Karpas-422 (cell line): Measurements from ENCODE around the gene TLE4. TPM values are rescaled to one million over a fixed set of nuclear protein-coding genes. Genes with fewer than 3 reads are reported as not detected.

Experiments
- DNase-seq: peaks from one replicate; pipeline ENCODE4 v3.0.0-alpha.2; 2015
- H2AFZ ChIP-seq: fragments of 200-600 bp; sonication (generic); 2 replicates; pipeline ENCODE4 v1.6.1; 2014; ENCODE audit warnings: antibody characterized with exemption, low read length, mixed read lengths
- H3K27ac ChIP-seq: fragments of 200-600 bp; sonication (generic); 2 replicates; pipeline ENCODE4 v1.5.1; 2014; ENCODE audit warnings: mild to moderate bottlenecking, low read length, moderate library complexity
- H3K27me3 ChIP-seq: fragments of 200-600 bp; sonication (generic); 2 replicates; pipeline ENCODE4 v1.6.1; 2014; ENCODE audit warnings: low read length, mixed read lengths
- H3K36me3 ChIP-seq: fragments of 200-600 bp; sonication (generic); 2 replicates; pipeline ENCODE4 v1.6.1; 2014; ENCODE audit warnings: low read length, mixed read lengths; ENCODE audit not compliant: insufficient read depth
- H3K4me1 ChIP-seq: fragments of 200-600 bp; sonication (generic); 2 replicates; pipeline ENCODE4 v1.6.1; 2014; ENCODE audit warnings: mild to moderate bottlenecking, low read length, mixed read lengths
- H3K4me2 ChIP-seq: fragments of 200-600 bp; sonication (generic); 2 replicates; pipeline ENCODE4 v1.6.1; 2014; ENCODE audit warnings: low read length, low read depth, mild to moderate bottlenecking; ENCODE audit not compliant: poor library complexity, severe bottlenecking
- H3K4me3 ChIP-seq: fragments of 200-600 bp; sonication (generic); 2 replicates; pipeline ENCODE4 v1.5.1; 2014; ENCODE audit warnings: mild to moderate bottlenecking, antibody characterized with exemption, low read length, mixed read lengths
- H3K79me2 ChIP-seq: fragments of 200-600 bp; sonication (generic); 2 replicates; pipeline ENCODE4 v1.6.1; 2014; ENCODE audit warnings: mild to moderate bottlenecking, low read length, mixed read lengths
- H3K9ac ChIP-seq: fragments of 200-600 bp; sonication (generic); 2 replicates; pipeline ENCODE4 v1.6.0; 2014; ENCODE audit warnings: low read length
- H3K9me2 ChIP-seq: fragments of 200-600 bp; sonication (generic), shearing (Covaris generic); replicated peaks from 2 replicates; pipeline ENCODE4 v1.6.0; 2014; ENCODE audit warnings: mild to moderate bottlenecking, low read length, moderate library complexity; ENCODE audit not compliant: insufficient read depth
- H3K9me3 ChIP-seq: fragments of 300-700, 200-600 bp; sonication (generic); 2 replicates; pipeline ENCODE4 v1.6.1; 2014; ENCODE audit warnings: low read length, mixed read lengths
- H4K20me1 ChIP-seq: fragments of 200-600 bp; sonication (generic); 2 replicates; pipeline ENCODE4 v1.6.1; 2014; ENCODE audit warnings: mild to moderate bottlenecking, antibody characterized with exemption, low read length, low read depth; ENCODE audit not compliant: insufficient read depth
- total RNA-seq: library from RNA; depleted of rRNA; stranded (reverse); fragments of >200 nt; shearing (Covaris generic); gene quantifications from 2 replicates; pipeline ENCODE4 v1.2.3, GENCODE V29; 2014; ENCODE audit warnings: low replicate concordance

Gene TLE4
- total RNA-seq, 1 experiment from 2014 or later: 65.3 TPM

DNA sequence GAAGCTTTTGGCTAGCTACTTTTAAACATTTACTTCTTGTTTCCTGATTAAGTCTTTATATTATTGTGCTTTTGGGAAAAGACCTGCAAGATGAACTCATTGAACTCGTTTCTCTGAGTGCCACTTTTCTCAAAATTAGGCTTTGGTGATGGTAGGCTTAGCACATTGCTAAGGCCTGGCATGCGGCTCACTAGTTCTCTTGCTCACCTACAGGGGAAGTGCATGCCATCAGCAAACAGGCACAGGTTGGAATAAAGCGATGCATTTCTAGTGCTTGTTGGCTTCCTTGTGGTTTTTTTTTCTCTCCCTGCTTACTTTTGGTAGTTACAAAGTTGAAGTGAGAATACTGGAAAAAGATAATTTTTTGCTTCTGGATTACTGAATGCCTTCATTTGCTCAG is 41.4 kb downstream of the TLE4 start:
- H3K9ac ChIP-seq: no peak overlapping the region
- no peak overlapping the region for H3K4me3 ChIP-seq
- peaks cover 89% of the 10 kb centered on the region for H3K4me1 ChIP-seq
- H3K9me3 ChIP-seq: no peaks in the 10 kb centered on the region
- no peak overlapping the region for H3K27ac ChIP-seq
- no peaks in the 10 kb centered on the region for H4K20me1 ChIP-seq
- H3K36me3 ChIP-seq: no peaks in the 10 kb centered on the region
- peaks cover 100% of the 10 kb centered on the region for H3K79me2 ChIP-seq
- H3K27me3 ChIP-seq: no peaks in the 10 kb centered on the region
- H3K4me2 ChIP-seq: no peak overlapping the region
- no peak for DNase-seq
- no peaks in the 10 kb centered on the region for H3K9me2 ChIP-seq
- no peak overlapping the region for H2AFZ ChIP-seq

DNA sequence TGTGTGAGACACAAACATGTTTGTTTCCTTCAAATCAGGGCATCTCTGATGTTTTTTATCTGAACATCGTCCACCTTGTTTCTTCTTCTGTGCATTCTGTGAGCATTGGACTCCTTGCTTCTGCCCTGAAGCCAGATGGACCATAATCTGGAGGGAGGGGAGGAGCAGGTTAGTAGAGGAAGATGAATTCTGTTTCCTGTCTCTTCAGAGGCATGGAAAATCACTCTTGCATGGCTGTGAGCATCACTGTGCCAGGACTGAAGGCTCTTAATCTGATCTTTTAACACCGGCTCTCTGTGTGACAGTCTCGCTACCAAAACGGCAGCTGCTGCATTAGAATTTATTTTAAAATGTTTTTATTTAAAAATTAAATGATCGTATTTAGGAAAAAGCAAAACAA is 43.3 kb downstream of the TLE4 start:
- Histone ChIP-seq H3K79me2 (peaks cover 100% of the 10 kb centered on the region), H3K9me2 (no peaks in the 10 kb centered on the region), H4K20me1 (no peaks in the 10 kb centered on the region), H2AFZ (no peak overlapping the region), H3K4me2 (no peak overlapping the region), H3K4me1 (peaks cover 80% of the 10 kb centered on the region), H3K9ac (no peak overlapping the region), H3K36me3 (no peaks in the 10 kb centered on the region; the same call in 1 of the 2 replicates), H3K9me3 (no peaks in the 10 kb centered on the region), H3K4me3 (no peak overlapping the region), H3K27ac (no peak overlapping the region), H3K27me3 (no peaks in the 10 kb centered on the region)
- DNase-seq: no peak

DNA sequence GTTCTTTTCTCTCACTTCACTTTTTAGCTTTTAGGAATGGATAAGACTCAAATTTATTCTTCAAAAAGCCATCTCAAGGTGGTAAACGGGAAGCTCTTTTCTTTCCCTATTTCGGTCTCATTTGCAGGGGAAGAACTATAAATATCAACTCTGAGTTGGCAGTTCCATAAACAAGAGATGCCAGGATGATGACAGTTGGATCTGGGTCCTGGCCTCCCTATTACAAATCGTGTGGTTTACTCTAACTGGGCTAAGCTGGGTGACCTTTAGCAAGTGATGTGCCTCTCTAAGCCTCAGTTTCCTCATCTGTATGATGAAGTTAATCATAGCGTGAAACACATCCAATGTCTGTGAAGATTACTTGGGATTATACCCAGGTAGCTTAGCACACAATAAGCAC is 44.2 kb downstream of the TLE4 start:
- no peaks in the 10 kb centered on the region for H3K9me3 ChIP-seq
- no peak overlapping the region for H2AFZ ChIP-seq

DNA sequence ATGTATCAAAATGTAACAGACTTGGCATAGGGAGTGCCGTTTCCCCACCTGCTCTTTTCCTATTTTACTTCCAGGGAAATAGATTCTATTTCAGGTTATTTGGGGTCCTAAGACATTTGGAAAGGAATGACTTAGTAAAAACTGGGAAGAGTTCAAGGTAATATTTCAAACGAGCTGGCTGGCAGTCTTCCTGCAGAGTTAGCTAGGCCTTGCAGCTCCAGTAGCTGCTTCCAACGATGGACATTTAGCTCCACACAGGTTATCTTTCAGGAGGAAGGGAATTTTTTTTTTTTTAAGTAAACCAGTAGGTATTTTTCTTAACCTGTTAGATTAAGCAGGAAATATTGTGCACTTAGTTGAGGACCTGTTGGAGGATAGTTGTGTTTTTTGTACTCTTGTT is 45.2 kb downstream of the TLE4 start:
- no peaks in the 10 kb centered on the region for H3K27me3 ChIP-seq
- no peak overlapping the region for H3K9ac ChIP-seq
- H3K9me2 ChIP-seq: no peaks in the 10 kb centered on the region
- DNase-seq: no peak
- H3K79me2 ChIP-seq: peaks cover 100% of the 10 kb centered on the region
- no peak overlapping the region for H3K27ac ChIP-seq
- no peaks in the 10 kb centered on the region for H4K20me1 ChIP-seq
- H3K4me1 ChIP-seq: peaks cover 77% of the 10 kb centered on the region
- no peaks in the 10 kb centered on the region; the same call in 1 of the 2 replicates for H3K36me3 ChIP-seq
- H3K4me2 ChIP-seq: no peak overlapping the region
- H3K4me3 ChIP-seq: no peak overlapping the region
- H3K9me3 ChIP-seq: no peaks in the 10 kb centered on the region
- no peak overlapping the region for H2AFZ ChIP-seq

More for the DNA sequence above, 44.2 kb downstream of the TLE4 start:
- H3K4me1 ChIP-seq: peaks cover 77% of the 10 kb centered on the region
- H4K20me1 ChIP-seq: no peaks in the 10 kb centered on the region
- H3K9ac ChIP-seq: no peak overlapping the region
- H3K79me2 ChIP-seq: peaks cover 100% of the 10 kb centered on the region
- H3K27ac ChIP-seq: no peak overlapping the region
- no peak overlapping the region for H3K4me3 ChIP-seq
- no peaks in the 10 kb centered on the region for H3K27me3 ChIP-seq
- no peak for DNase-seq
- H3K36me3 ChIP-seq: no peaks in the 10 kb centered on the region; the same call in 1 of the 2 replicates
- H3K4me2 ChIP-seq: no peak overlapping the region
- no peaks in the 10 kb centered on the region for H3K9me2 ChIP-seq

DNA sequence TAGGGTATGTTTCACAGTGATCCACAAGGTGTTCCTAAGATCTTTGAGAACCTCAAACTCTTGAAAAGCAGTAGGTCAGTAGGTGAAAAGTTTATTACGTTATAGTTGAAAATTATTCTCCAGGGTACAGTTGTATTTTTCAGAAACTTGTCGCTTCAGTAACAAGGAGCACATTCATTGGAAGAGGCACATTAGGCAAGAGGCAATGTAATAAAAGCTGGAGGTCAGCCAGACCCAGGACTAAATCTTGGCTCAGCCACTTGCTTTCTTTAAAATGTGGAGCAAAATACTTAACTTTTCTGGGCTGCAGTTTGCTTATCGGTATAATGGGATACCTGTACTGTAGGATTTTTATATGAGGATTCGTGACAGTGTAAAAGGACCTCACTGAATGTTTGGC is 45.6 kb downstream of the TLE4 start:
- no peaks in the 10 kb centered on the region for H3K9me3 ChIP-seq
- H3K36me3 ChIP-seq: no peaks in the 10 kb centered on the region; the same call in 1 of the 2 replicates
- H4K20me1 ChIP-seq: no peaks in the 10 kb centered on the region
- H3K4me3 ChIP-seq: no peak overlapping the region
- H3K79me2 ChIP-seq: peaks cover 100% of the 10 kb centered on the region
- no peaks in the 10 kb centered on the region for H3K27me3 ChIP-seq
- no peak for DNase-seq
- H3K9me2 ChIP-seq: no peaks in the 10 kb centered on the region
- peaks cover 77% of the 10 kb centered on the region for H3K4me1 ChIP-seq
- H2AFZ ChIP-seq: no peak overlapping the region
- H3K4me2 ChIP-seq: no peak overlapping the region
- no peak overlapping the region for H3K27ac ChIP-seq
- no peak overlapping the region for H3K9ac ChIP-seq

DNA sequence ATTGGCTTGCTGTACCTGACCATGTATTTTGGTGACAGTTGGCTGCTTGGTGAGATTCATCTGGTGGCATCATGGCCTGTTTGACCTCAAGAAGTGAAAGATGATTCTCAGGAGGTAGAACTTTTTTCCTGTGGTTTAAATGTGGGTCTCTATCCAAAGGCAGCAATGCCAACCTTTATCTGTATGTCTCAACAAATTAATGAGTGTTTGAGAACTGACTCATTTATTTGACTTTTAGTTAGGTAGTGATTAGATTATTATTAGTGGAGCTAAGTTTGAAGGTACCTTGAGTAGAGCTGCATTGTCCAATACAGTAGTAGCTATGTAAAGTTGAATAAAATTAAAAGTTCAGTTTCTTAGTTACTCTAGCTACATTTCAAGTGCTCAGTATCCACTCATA is 48.2 kb downstream of the TLE4 start:
- Histone ChIP-seq H3K9ac (no peak overlapping the region), H3K9me3 (no peaks in the 10 kb centered on the region), H3K4me1 (peaks cover 76% of the 10 kb centered on the region), H3K4me3 (no peak overlapping the region), H3K4me2 (no peak overlapping the region), H3K27ac (no peak overlapping the region), H2AFZ (no peak overlapping the region), H3K79me2 (peaks cover 95% of the 10 kb centered on the region), H3K27me3 (no peaks in the 10 kb centered on the region), H3K9me2 (no peaks in the 10 kb centered on the region), H4K20me1 (no peaks in the 10 kb centered on the region), H3K36me3 (no peaks in the 10 kb centered on the region; the same call in 1 of the 2 replicates)
- no peak for DNase-seq

DNA sequence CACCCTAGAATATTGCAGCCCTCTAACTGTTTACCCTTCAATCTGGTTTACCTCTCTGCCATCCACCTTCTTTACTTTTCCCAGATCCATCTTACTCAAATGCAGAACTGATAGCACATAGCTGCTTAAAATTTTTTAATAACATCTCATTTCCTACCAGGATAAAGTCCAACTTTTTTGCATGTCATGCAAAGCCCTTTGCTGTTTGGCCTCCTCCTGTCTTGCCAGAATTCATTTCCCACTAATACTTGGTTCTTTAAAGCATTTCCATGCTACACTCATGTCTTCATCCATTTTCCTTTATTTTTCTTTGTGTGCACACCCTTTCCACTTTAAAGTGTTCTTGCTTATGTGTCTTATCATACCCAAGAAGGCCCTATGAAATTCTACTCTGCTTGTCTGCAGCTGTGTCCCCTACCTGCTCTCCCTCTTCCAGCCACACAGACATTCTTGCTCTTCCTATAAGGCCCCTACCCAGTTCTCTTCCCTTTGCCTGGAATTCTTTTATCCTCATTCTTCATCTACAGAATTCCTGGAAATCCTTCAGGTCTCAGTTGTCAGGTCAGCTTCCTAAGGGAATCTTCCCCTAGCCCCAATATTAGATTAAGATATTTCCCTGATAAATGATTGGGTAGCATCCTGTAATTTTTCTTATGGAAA is 50.3 kb downstream of the TLE4 start:
- peak overlapping the region; percentile 84 for H3K4me2 ChIP-seq
- H3K9me2 ChIP-seq: no peaks in the 10 kb centered on the region
- H3K4me3 ChIP-seq: peak overlapping the region; percentile 30; the same call in 1 of the 2 replicates
- H3K27me3 ChIP-seq: no peaks in the 10 kb centered on the region
- peak overlapping the region; percentile 94 for H3K27ac ChIP-seq
- no peak overlapping the region for H2AFZ ChIP-seq
- H3K9me3 ChIP-seq: no peaks in the 10 kb centered on the region
- no peak for DNase-seq
- H4K20me1 ChIP-seq: no peaks in the 10 kb centered on the region
- peak overlapping the region; percentile 26 for H3K9ac ChIP-seq
- H3K4me1 ChIP-seq: peaks cover 63% of the 10 kb centered on the region
- no peaks in the 10 kb centered on the region; the same call in 1 of the 2 replicates for H3K36me3 ChIP-seq
- peaks cover 93% of the 10 kb centered on the region for H3K79me2 ChIP-seq

DNA sequence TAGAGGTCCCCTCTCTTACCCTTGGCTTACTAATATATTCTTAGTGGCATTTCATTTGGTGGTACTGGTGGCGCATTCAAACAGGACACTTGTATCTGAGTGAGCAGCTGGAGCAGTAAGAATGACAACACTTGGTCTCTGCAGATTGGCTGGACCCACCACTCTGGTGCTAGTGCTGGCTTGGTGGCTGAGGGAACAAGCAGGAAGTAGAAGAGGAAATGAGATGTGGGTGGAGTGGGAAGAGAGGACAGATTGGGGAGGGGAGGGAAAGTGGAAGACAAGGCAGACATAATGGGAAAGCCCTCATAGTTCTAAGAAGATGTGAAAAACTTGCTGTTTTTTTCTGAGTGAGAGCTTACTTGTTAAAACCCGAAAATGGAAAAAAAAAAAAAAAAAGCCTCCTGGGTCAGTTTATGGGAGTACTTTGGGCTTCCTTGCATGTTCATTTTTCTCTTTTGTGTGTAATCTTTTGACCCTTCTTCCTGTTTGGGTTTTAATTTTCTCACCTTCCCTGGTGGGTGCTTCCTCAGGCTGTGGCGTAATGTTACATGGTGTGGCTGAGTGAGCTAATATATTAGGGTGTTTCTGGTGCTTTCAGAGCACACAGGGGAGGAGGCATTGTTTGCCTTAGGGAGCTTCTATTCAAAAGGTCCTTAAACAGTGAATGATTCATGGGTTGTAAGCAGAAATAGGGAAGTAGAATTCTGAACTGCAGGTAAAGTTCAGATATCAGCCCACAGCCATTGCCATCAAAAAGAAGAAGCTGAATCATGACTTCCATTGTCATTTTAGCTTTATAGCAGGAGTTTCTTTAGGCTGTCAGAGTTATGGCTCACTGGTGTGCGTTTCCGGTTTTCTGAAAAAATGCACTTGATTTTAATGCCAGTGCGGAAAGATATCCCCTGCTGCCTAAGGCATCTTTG is 52.3 kb downstream of the TLE4 start:
- H3K9ac ChIP-seq: peak overlapping the region; percentile 59
- no peaks in the 10 kb centered on the region for H3K9me3 ChIP-seq
- H3K36me3 ChIP-seq: peaks cover 11% of the 10 kb centered on the region; the same call in 1 of the 2 replicates
- DNase-seq: peak; percentile 92
- no peaks in the 10 kb centered on the region for H3K27me3 ChIP-seq
- H3K4me1 ChIP-seq: peaks cover 63% of the 10 kb centered on the region
- no peaks in the 10 kb centered on the region for H3K9me2 ChIP-seq
- peak overlapping the region; percentile 62 for H3K4me3 ChIP-seq
- H3K27ac ChIP-seq: peak overlapping the region; percentile 94
- H3K4me2 ChIP-seq: peak overlapping the region; percentile 84
- peak overlapping the region; percentile 15; the same call in 1 of the 2 replicates for H2AFZ ChIP-seq
- H3K79me2 ChIP-seq: peaks cover 93% of the 10 kb centered on the region
- no peaks in the 10 kb centered on the region for H4K20me1 ChIP-seq
